ENCODE results near the gene BSN.
A peak's percentile ranks its signal among the peaks of the same experiment; 100 is the strongest.

Gene BSN

GRCh38 chr3:49718858-49719213 is 164.6 kb downstream of the BSN start:
- H3K27me3 Mint-ChIP-seq: peaks cover 12% of the 10 kb centered on the region

DNA sequence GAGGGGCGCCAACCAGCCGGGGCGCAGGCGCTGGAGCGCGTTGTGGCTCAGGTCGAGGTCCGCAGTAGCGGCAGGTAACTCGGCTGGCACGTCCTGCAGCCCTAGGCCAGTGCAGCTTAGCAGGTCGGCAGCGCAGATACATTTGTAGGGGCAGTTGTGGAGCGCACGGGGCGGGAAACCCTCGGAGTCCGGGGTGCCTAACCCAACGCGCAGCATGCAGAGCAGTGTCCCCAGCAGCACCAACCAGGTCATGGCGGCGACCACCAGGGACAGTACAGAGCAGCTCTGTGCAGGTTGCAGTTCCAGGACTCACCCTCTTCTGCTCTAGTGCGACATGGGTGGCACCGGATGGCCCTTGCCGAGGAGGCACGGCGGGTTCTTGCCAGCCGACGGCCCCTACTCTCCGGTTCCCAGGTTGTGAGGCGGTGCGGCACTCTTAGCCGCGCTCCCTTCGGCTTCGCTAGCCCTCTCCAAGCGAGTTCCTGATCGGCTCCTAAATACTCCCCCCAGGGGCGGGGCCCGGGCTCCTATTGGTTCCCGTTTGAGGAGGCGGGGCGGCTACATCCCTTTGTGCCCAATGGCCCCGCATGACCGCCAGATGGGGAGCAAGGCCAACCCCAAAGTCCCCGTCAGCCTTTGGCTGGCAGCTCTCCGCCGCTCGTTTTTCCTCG is 165.1 kb downstream of the BSN start, which contains the start of gene AMIGO3:
AMIGO3 (minus strand) TSS at position 471 of the 671 bp plus-strand sequence; CDS start at position 252, 219 bp downstream.
- intact Hi-C loops (cut with micrococcal nuclease): no loop called here
- H3K36me3 Mint-ChIP-seq (ENCODE audit: low read depth): peaks cover 80% of the 10 kb centered on the region
- peak within 1 kb of the TSS; percentile 80 for H3K27ac Mint-ChIP-seq
- H3K27me3 Mint-ChIP-seq: peaks cover 12% of the 10 kb centered on the region
- H3K4me3 Mint-ChIP-seq: peak within 1 kb of the TSS; percentile 76
- no peaks in the 10 kb centered on the region for H3K9me3 Mint-ChIP-seq
- peaks cover 63% of the 10 kb centered on the region for H3K4me1 Mint-ChIP-seq (ENCODE audit: low read depth)

More at GRCh38 chr3:49718858-49719213, 164.6 kb downstream of the BSN start:
- intact Hi-C loops (cut with micrococcal nuclease): no loop called here
- Mint-ChIP-seq H3K4me1 (ENCODE audit: low read depth) (peaks cover 59% of the 10 kb centered on the region), H3K4me3 (peak overlapping the region; percentile 76), H3K36me3 (ENCODE audit: low read depth) (peaks cover 80% of the 10 kb centered on the region), H3K27ac (peak overlapping the region; percentile 80), H3K9me3 (no peaks in the 10 kb centered on the region)
